NCI-H510A treated with DMSO at 0.1 percent for 48 hours (cell line): ENCODE results near the gene DEDD2.
A peak's percentile ranks its signal among the peaks of the same experiment; 100 is the strongest.

Experiments used
- DNase-seq: peaks from one replicate; lab custom pipeline; 2025; lab: John Stamatoyannopoulos, UW

The DEDD2 gene

DNA sequence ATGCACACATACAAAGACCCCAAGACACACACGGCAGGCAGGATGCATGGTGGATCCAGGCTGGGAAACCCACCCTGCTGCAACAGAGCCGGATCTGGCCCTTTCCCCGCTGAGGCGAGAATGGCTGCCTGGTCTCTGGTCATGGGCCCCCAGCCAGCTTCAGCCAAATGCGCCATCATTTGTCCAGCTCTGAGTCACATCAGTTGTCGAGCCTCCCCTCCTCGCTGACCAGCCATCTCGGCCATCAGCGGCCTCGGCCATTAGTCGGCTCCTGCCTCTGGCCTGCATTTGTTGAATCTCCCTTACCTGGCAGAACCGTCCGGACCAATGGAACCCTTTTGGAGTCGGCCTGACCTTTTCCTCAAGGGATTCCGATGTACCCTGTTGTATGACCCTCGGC lies 46.8 kb downstream of the DEDD2 start:
- no peak for DNase-seq

DNA sequence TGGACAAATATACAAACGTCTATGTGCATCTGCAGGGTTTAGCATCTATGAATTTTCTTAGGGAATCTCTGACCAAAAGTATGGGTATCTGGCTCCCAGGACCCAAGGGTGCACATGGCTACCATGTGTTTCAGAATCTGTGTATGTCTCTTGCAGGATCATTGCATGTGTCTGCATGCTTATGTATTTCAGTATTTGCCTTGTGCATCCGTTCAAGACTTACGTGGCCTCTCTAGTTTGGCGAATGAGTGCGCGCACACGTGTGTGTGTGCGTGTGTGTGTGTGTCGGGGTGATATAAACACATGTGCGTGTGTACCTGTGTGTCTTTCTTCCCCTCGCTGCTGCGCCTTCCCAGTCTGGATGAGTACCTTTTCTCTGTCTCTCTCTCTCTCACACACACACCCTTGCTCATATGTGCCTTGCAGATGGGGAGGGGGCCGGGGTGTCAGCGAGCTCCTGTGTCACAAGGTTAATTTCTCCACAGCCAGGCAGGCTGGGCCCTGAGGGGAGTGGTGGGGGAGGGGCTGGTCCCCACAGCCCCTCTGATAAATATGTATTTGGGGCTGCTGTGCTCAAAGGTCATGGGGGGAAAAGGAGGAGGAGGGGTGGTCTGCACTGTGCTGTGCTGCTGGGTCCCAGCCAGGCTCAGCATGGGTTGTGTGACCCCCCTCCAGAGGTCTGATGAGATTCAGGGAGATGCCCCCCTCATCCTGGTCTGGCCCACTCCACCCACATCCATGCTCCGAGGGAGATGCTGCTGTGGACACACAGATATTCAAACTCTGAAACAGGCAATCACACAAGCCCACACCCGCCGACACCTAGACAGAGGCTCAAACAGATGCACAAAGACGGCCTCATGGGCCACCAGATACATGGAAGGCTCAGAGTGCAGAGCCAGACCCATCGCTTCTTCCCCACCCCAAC lies 47.7 kb downstream of the DEDD2 start:
- no peak for DNase-seq

DNA sequence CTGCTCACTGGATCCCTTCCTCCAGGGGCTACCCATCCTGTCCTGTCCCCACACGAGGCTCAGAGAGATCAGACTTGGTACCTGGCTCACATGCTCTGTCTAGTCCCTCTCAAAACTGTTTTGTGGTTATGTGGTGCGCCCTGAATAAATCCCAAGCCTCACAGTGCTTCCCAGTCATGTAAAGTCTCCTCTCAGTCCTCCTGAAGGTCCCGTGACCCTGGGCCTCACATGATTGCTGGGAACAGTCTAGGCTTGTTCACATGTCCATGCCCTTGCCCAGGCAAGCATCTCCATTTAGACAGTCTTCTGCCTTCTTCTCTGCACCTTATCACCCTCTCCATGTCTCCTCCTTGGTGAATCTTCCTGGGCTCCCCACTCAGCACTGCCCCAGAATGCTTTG lies 49.3 kb downstream of the DEDD2 start:
- DNase-seq = no peak

DNA sequence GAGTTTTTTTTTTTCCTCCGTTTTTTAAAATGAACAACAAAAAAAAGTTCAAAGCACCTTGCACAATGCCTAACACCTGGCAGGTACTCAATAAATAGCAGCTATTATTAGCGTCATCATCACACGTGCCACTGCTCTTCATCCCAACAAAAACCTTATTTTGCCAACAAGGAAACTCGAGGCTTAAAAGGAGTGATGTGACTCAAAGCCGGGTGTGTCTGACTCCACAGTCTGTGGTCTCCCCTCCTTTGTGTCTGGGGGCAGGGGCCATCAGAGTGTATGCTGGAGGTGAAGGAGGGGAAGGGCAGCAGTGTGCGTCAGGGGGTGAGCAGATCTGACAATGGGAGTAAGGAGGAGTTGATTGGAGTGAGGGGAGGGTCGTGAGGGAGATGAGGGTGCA lies 51.2 kb downstream of the DEDD2 start:
- no peak for DNase-seq

DNA sequence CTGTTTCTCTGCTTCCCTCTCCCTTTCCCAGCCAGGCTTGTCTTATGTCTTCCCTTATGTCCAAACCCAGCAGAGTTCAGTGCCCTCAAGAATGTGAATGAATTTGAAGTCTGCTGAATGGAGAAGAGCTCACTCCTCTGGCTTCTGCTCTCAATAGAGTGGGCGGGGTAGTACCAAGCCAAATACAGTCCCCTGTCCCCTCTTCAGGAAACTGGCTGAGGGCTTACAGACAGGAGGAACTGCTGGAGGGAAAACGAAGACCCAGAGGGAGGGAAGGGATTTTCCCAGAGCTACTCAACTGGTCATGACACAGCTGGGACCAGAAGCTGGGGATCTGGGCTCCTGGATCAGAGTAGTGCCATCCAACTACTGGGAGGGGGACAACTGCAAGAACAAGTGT lies 52.3 kb downstream of the DEDD2 start:
- DNase-seq = no peak

- DNase-seq = no peak
Observed at GRCh38 chr19:42161616-42162263, 55.7 kb downstream of the DEDD2 start.

- no peak for DNase-seq
Observed at GRCh38 chr19:42159942-42160341, 57.5 kb downstream of the DEDD2 start.

DNA sequence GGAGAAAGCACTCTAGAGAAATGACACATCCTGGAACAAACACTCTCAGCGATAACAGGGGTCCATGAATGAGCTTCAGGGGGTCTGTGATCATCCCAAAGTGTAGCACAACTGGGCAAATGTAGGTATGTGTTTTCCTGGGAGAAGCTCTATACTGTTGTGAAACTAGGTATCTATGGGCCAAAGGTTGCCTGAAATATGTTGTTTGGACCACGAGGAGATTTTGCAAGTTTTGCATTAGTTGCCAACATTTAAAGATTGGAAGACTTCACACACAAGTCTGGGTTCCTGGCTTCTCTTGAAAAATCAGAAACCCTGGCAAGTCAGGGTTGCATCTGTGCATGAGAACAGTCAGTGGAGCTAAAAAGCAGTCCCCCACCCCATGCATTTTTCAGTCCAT lies 58.6 kb downstream of the DEDD2 start:
- no peak for DNase-seq

DNA sequence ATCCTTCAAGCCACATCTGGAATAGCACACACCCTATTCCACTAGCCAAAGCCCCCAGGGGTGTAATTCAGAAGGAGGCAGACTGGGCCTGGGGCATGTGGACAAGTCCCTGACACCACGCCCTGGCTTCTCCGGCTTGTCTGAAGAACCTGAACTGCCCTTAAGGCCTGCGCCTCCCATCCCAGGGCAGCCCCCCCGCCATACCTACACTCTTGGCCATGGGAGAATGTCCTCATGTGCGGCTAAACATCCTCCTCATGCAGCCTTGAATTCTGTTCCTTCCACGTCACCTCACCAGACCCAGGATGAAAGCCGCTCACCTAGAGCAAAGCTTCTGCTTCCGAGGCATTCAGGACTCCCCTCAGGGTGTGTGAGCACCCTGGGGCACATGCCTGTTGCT lies 60.9 kb downstream of the DEDD2 start:
- DNase-seq = no peak

GRCh38 chr19:42155796-42156195 lies 61.7 kb downstream of the DEDD2 start:
- DNase-seq = no peak

DNA sequence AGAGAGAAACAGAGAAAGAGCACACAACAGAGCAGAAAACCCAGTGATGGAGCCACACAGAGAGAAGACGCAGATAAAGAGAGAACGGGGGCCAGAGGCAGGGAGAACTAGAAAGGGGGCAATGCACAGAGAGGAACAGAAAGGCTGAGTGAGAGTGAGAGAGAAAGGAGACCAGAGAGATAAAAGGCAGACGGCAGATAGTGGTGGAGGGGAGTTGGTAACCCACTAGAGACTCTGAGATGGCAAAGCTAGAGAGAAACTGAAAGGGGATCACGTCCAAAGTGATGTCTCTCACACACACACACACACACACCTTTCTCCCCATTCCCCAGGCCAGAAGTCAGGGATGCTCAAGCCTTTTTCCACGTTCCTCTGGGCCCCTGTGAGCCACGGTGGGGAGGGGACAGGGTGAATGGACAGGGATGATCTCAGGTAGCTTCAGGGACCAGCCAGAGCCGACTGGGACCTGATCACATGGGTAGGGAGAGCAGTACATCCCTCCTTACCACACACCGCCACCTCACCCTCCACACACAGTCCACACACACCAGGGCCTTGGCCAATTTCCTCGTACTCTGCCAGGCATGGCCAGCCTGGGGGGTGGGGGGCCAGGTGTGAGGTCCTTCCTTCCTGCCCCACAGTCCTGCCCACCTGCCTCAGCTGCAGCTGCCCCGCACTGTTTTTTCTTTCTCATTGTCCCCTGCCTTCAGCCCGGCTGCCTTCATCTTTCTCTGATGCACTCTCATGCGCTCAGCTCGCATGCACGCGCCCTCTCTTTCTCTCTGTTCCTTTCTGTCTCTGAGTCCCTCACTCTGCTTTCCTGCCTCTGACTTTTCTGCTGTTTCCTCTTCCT lies 62.8 kb downstream of the DEDD2 start:
- peak; percentile 25 for DNase-seq

- DNase-seq = no peak
Observed at GRCh38 chr19:42153672-42154433, 63.6 kb downstream of the DEDD2 start.

DNA sequence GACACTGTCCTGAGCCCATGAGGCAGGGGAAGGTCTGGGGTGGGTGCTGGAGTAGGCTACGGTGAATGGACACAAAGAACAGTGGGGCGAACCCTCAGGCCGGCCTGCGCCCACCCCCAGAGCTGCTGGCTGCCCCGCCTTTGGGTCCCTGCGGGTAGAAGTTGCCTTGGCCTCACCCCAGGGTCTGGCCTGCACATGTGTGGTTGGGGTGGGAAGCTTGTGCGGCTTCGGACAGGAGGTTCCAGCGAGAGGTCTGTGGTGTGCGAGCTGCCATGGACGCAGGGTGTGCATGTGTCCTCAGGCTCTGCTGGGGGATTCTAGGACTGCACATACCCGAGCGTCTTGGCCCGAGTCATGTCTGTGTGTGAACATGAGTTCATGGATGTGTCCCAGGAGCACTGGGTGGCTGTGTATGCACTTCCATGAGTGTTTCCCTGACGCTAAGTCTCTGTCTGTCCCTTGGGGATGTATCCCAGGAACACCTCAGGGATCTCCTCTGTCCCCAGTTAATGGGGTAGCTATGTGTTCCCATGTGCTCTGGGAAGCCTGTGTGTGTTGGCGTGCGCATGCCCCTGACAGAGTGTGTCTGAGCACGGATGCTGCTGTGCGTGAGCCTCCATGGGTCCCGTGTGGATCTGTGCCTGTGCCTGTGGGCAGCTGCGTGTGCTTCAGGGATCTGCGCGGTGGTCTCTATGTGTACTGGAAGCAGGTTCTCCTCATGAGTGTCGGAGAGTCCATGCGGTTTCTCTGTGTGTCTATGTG lies 64.4 kb downstream of the DEDD2 start:
- no peak for DNase-seq

- no peak for DNase-seq
Observed at GRCh38 chr19:42151782-42152684, 65.4 kb downstream of the DEDD2 start.

DNA sequence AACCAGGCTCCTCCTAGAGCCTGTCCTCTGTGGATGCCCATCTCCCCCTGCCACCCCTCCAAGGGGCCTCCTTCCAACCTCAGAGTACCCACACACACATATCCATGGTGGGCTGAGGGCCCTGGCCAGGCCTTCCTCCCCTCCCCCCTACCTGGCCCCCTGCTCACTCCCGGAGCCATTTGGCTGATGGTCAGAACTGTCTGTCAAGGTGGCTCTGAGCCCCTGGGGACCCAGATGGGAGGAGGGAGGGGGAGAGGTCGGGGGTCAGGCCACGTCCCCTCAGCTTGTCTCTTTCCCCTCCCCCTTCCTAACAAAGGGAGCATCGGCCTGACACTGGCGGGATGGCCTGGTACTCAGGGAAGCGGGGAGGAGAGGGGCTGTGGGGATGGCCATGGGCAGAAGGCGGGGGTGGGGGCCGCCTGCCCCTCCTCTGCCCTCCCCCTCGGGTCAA lies 66.5 kb downstream of the DEDD2 start:
- no peak for DNase-seq

GRCh38 chr19:42150364-42150763 lies 67.1 kb downstream of the DEDD2 start:
- DNase-seq = no peak

- DNase-seq = no peak
Observed at GRCh38 chr19:42149447-42150202, 67.9 kb downstream of the DEDD2 start.
